H1 (cell line): ENCODE measurements around the gene CNDP1. TPM values are rescaled to one million over a fixed set of nuclear protein-coding genes. Genes with fewer than 3 reads are reported as not detected.

Source experiments
- CHD1 ChIP-seq: IDR thresholded peaks from 2 replicates; pipeline ENCODE4 v1.6.1; 2012; ENCODE audit warnings: low read depth, low read length, improper control_type of control experiment
- CTBP2 ChIP-seq: IDR thresholded peaks from 2 replicates; pipeline ENCODE4 v1.7.0; 2011; ENCODE audit warnings: borderline replicate concordance, mild to moderate bottlenecking, moderate library complexity, mixed read lengths, low read length; ENCODE audit not compliant: insufficient read depth, insufficient read length
- HDAC6 ChIP-seq: IDR thresholded peaks from one replicate; pipeline ENCODE4 v1.7.1; 2012; ENCODE audit warnings: low read depth, mild to moderate bottlenecking, inconsistent platforms, low read length, moderate library complexity
- JUN ChIP-seq: IDR thresholded peaks from 2 replicates; pipeline ENCODE4 v1.6.1; 2011; ENCODE audit warnings: low read depth, mild to moderate bottlenecking, improper control_type of control experiment, low read length
- JUND ChIP-seq: IDR thresholded peaks from 2 replicates; pipeline ENCODE4 v1.6.1; 2011; ENCODE audit warnings: mild to moderate bottlenecking, improper control_type of control experiment, low read length
- KDM1A ChIP-seq: fragments of 200-600, 300-600 bp; sonication (generic); IDR thresholded peaks from 2 replicates; pipeline ENCODE4 v1.7.1; 2016; ENCODE audit warnings: mild to moderate bottlenecking, low read length, borderline replicate concordance
- RBBP5 ChIP-seq: IDR thresholded peaks from 2 replicates; pipeline ENCODE4 v1.7.1; 2012; ENCODE audit warnings: low read depth, mild to moderate bottlenecking, inconsistent platforms, low read length, moderate library complexity, borderline replicate concordance
- SUZ12 ChIP-seq: fragments of 200-600 bp; sonication (generic); IDR thresholded peaks from 2 replicates; pipeline ENCODE4 v1.6.1; 2012; ENCODE audit warnings: mild to moderate bottlenecking, inconsistent platforms, low read length, moderate library complexity, mixed read lengths
- polyA plus RNA-seq, 7 experiments: library from polyadenylated mRNA; depleted of rRNA in 3 of 7; stranded (reverse) in 5 of 7; unstranded in 2 of 7; fragments of >200 nt in 5 of 7; fragments of 200-250 nt in 2 of 7; gene quantifications; 1 replicate in 5 of 7; 2 replicates in 1 of 7; 4 replicates in 1 of 7; pipeline versions ENCODE4 v1.2.1 to v1.2.3, GENCODE V29; 2011 to 2013; ENCODE audit warnings: missing spikeins in 2 of 7, mixed read lengths in 2 of 7
- total RNA-seq: library from RNA; stranded (reverse); fragmentation: NEBNext Ultra II Directional; extraction: Animal tissue kit (Norgen Biotek cat#: 25700); gene quantifications from 2 replicates; pipeline ENCODE4 v1.2.1, GENCODE V29; 2021
- TF ChIP-seq, protein P1 (sequence below): fragments of 300-600 bp; sonication (generic); IDR thresholded peaks from 2 replicates; pipeline ENCODE4 v1.7.1; 2012; ENCODE audit warnings: low read length, moderate library complexity, mild to moderate bottlenecking, inconsistent platforms; ENCODE audit not compliant: insufficient replicate concordance
- TF ChIP-seq, protein P2 (sequence below): IDR thresholded peaks from 2 replicates; pipeline ENCODE4 v1.6.1; 2012; ENCODE audit warnings: inconsistent platforms

The CNDP1 gene
- total and polyA plus RNA-seq, 2 of the 8 experiments (the other 6 are each of a cell fraction or from before 2014, with no cell fraction given), result 0.09 TPM; not detected in 1

GRCh38 chr18:74597034-74597661, 62.8 kb downstream of the CNDP1 start (continued):
- TF ChIP-seq, protein P1, sequence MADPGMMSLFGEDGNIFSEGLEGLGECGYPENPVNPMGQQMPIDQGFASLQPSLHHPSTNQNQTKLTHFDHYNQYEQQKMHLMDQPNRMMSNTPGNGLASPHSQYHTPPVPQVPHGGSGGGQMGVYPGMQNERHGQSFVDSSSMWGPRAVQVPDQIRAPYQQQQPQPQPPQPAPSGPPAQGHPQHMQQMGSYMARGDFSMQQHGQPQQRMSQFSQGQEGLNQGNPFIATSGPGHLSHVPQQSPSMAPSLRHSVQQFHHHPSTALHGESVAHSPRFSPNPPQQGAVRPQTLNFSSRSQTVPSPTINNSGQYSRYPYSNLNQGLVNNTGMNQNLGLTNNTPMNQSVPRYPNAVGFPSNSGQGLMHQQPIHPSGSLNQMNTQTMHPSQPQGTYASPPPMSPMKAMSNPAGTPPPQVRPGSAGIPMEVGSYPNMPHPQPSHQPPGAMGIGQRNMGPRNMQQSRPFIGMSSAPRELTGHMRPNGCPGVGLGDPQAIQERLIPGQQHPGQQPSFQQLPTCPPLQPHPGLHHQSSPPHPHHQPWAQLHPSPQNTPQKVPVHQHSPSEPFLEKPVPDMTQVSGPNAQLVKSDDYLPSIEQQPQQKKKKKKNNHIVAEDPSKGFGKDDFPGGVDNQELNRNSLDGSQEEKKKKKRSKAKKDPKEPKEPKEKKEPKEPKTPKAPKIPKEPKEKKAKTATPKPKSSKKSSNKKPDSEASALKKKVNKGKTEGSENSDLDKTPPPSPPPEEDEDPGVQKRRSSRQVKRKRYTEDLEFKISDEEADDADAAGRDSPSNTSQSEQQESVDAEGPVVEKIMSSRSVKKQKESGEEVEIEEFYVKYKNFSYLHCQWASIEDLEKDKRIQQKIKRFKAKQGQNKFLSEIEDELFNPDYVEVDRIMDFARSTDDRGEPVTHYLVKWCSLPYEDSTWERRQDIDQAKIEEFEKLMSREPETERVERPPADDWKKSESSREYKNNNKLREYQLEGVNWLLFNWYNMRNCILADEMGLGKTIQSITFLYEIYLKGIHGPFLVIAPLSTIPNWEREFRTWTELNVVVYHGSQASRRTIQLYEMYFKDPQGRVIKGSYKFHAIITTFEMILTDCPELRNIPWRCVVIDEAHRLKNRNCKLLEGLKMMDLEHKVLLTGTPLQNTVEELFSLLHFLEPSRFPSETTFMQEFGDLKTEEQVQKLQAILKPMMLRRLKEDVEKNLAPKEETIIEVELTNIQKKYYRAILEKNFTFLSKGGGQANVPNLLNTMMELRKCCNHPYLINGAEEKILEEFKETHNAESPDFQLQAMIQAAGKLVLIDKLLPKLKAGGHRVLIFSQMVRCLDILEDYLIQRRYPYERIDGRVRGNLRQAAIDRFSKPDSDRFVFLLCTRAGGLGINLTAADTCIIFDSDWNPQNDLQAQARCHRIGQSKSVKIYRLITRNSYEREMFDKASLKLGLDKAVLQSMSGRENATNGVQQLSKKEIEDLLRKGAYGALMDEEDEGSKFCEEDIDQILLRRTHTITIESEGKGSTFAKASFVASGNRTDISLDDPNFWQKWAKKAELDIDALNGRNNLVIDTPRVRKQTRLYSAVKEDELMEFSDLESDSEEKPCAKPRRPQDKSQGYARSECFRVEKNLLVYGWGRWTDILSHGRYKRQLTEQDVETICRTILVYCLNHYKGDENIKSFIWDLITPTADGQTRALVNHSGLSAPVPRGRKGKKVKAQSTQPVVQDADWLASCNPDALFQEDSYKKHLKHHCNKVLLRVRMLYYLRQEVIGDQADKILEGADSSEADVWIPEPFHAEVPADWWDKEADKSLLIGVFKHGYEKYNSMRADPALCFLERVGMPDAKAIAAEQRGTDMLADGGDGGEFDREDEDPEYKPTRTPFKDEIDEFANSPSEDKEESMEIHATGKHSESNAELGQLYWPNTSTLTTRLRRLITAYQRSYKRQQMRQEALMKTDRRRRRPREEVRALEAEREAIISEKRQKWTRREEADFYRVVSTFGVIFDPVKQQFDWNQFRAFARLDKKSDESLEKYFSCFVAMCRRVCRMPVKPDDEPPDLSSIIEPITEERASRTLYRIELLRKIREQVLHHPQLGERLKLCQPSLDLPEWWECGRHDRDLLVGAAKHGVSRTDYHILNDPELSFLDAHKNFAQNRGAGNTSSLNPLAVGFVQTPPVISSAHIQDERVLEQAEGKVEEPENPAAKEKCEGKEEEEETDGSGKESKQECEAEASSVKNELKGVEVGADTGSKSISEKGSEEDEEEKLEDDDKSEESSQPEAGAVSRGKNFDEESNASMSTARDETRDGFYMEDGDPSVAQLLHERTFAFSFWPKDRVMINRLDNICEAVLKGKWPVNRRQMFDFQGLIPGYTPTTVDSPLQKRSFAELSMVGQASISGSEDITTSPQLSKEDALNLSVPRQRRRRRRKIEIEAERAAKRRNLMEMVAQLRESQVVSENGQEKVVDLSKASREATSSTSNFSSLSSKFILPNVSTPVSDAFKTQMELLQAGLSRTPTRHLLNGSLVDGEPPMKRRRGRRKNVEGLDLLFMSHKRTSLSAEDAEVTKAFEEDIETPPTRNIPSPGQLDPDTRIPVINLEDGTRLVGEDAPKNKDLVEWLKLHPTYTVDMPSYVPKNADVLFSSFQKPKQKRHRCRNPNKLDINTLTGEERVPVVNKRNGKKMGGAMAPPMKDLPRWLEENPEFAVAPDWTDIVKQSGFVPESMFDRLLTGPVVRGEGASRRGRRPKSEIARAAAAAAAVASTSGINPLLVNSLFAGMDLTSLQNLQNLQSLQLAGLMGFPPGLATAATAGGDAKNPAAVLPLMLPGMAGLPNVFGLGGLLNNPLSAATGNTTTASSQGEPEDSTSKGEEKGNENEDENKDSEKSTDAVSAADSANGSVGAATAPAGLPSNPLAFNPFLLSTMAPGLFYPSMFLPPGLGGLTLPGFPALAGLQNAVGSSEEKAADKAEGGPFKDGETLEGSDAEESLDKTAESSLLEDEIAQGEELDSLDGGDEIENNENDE, result no peak
- TF ChIP-seq CHD1 (no peak), CTBP2 (no peak), JUND (no peak), KDM1A (no peak), JUN (no peak), HDAC6 (no peak), SUZ12 (no peak), RBBP5 (0 out of 2 replicates have a peak, but pooled peaks have one; percentile 59)
- TF ChIP-seq, protein P2, sequence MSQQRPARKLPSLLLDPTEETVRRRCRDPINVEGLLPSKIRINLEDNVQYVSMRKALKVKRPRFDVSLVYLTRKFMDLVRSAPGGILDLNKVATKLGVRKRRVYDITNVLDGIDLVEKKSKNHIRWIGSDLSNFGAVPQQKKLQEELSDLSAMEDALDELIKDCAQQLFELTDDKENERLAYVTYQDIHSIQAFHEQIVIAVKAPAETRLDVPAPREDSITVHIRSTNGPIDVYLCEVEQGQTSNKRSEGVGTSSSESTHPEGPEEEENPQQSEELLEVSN, result 0 out of 2 replicates have a peak, but pooled peaks have one; percentile 32
